HepG2 (cell line): Measurements from ENCODE around the gene IKZF3. TPM values are rescaled to one million over a fixed set of nuclear protein-coding genes. Genes with fewer than 3 reads are reported as not detected.

Experiments used
- HOXD1 ChIP-seq: sonication (generic); formaldehyde crosslinking; IDR thresholded peaks from 2 replicates; pipeline ENCODE4 v1.5.0; 2020; ENCODE audit warnings: missing genetic modification reagents
- KDM5A ChIP-seq: fragments of 200-600 bp; sonication (generic); IDR thresholded peaks from 2 replicates; pipeline ENCODE4 v1.7.0; 2018; ENCODE audit warnings: antibody characterized with exemption, mild to moderate bottlenecking, low read length, borderline replicate concordance
- KLF13 ChIP-seq: sonication (generic); formaldehyde crosslinking; IDR thresholded peaks from 2 replicates; pipeline ENCODE4 v1.4.0; 2020; ENCODE audit warnings: mild to moderate bottlenecking, missing genetic modification reagents
- NKX3-1 ChIP-seq: sonication (generic); formaldehyde crosslinking; IDR thresholded peaks from 2 replicates; pipeline ENCODE4 v1.5.0; 2020; ENCODE audit warnings: missing genetic modification reagents
- PAX8 ChIP-seq: sonication (generic); formaldehyde crosslinking; IDR thresholded peaks from 2 replicates; pipeline ENCODE4 v1.8.0; 2022; ENCODE audit warnings: mild to moderate bottlenecking, missing genetic modification reagents, borderline replicate concordance
- PCBP2 ChIP-seq: fragments of 200-400 bp; formaldehyde crosslinking; optimal IDR thresholded peaks from 2 replicates; pipeline ENCODE3; 2018; ENCODE audit warnings: low read length, low read depth; ENCODE audit not compliant: poor library complexity, severe bottlenecking
- SOX6 ChIP-seq, 2 experiments: fragments of 450-650 bp in 1 of 2; sonication (generic) in 1 of 2; formaldehyde crosslinking in 1 of 2; IDR thresholded peaks; 2 replicates each; pipeline versions ENCODE4 v1.4.0 to v1.6.1; 2017 to 2020; ENCODE audit warnings: antibody characterized with exemption in 1 of 2, mild to moderate bottlenecking in 1 of 2, missing genetic modification reagents in 1 of 2
- YEATS2 ChIP-seq: sonication (generic); formaldehyde crosslinking; IDR thresholded peaks from 2 replicates; pipeline ENCODE4 v1.4.0; 2020; ENCODE audit warnings: missing genetic modification reagents, borderline replicate concordance
- ZBTB7B ChIP-seq: sonication (generic); formaldehyde crosslinking; IDR thresholded peaks from 2 replicates; pipeline ENCODE4 v1.4.0; 2020; ENCODE audit warnings: missing genetic modification reagents
- ZKSCAN5 ChIP-seq: sonication (generic); formaldehyde crosslinking; IDR thresholded peaks from 2 replicates; pipeline ENCODE4 v1.5.1; 2020; ENCODE audit warnings: mild to moderate bottlenecking, missing genetic modification reagents
- ZNF124 ChIP-seq: sonication (generic); formaldehyde crosslinking; IDR thresholded peaks from 2 replicates; pipeline ENCODE4 v1.4.0; 2020; ENCODE audit warnings: missing genetic modification reagents
- ZNF331 ChIP-seq: sonication (generic); formaldehyde crosslinking; IDR thresholded peaks from 2 replicates; pipeline ENCODE4 v1.4.0; 2020; ENCODE audit warnings: missing genetic modification reagents
- ZSCAN21 ChIP-seq: sonication (generic); formaldehyde crosslinking; IDR thresholded peaks from 2 replicates; pipeline ENCODE4 v1.8.0; 2022; ENCODE audit warnings: mild to moderate bottlenecking, missing genetic modification reagents, moderate library complexity, borderline replicate concordance
- polyA plus RNA-seq, 8 experiments: library from polyadenylated mRNA; depleted of rRNA in 3 of 8; stranded (reverse) in 7 of 8; unstranded in 1 of 8; fragments of >200 nt; fragmentation: Illumina TruSeq in 4 of 8; extraction: Trizol in 4 of 8; gene quantifications; 2 replicates each; pipeline versions ENCODE4 v1.2.1 to v1.2.3, GENCODE V29; 2011 to 2016; ENCODE audit warnings: low read depth in 4 of 8, missing spikeins in 1 of 8, mixed read lengths in 1 of 8; ENCODE audit not compliant: insufficient read depth in 1 of 8
- total RNA-seq, 5 experiments: library from RNA; depleted of rRNA; stranded (reverse); fragments of >200 nt; fragmentation: Illumina TruSeq; extraction: Trizol; gene quantifications; 2 replicates each; pipeline ENCODE4 v1.2.3, GENCODE V29; 2016; ENCODE audit warnings: low read depth in 1 of 5
- TF ChIP-seq, protein P1 (sequence below): IDR thresholded peaks from 2 replicates; pipeline ENCODE4 v1.6.1; 2012; ENCODE audit warnings: low read length, improper control_type of control experiment
- TF ChIP-seq, protein P2 (sequence below): sonication (generic); formaldehyde crosslinking; IDR thresholded peaks from 2 replicates; pipeline ENCODE4 v1.4.0; 2020; ENCODE audit warnings: missing genetic modification reagents
- TF ChIP-seq, protein P3 (sequence below): sonication (generic); formaldehyde crosslinking; IDR thresholded peaks from 2 replicates; pipeline ENCODE4 v1.8.0; 2022; ENCODE audit warnings: missing genetic modification reagents, mild to moderate bottlenecking, borderline replicate concordance
- TF ChIP-seq, protein P4 (sequence below): sonication (generic); formaldehyde crosslinking; IDR thresholded peaks from 2 replicates; pipeline ENCODE4 v1.8.0; 2023; ENCODE audit warnings: mild to moderate bottlenecking, missing genetic modification reagents
- TF ChIP-seq, protein P5 (sequence below): sonication (generic); formaldehyde crosslinking; IDR thresholded peaks from 2 replicates; pipeline ENCODE4 v1.8.0; 2022; ENCODE audit warnings: mild to moderate bottlenecking, missing genetic modification reagents, moderate library complexity
- TF ChIP-seq, protein P6 (sequence below): sonication (generic); formaldehyde crosslinking; IDR thresholded peaks from 2 replicates; pipeline ENCODE4 v1.5.0; 2020; ENCODE audit warnings: missing genetic modification reagents, mild to moderate bottlenecking, borderline replicate concordance

The IKZF3 gene
- total and polyA plus RNA-seq, 2 of the 13 experiments (the other 11 are each of a cell fraction or from before 2014, with no cell fraction given), result not detected

DNA sequence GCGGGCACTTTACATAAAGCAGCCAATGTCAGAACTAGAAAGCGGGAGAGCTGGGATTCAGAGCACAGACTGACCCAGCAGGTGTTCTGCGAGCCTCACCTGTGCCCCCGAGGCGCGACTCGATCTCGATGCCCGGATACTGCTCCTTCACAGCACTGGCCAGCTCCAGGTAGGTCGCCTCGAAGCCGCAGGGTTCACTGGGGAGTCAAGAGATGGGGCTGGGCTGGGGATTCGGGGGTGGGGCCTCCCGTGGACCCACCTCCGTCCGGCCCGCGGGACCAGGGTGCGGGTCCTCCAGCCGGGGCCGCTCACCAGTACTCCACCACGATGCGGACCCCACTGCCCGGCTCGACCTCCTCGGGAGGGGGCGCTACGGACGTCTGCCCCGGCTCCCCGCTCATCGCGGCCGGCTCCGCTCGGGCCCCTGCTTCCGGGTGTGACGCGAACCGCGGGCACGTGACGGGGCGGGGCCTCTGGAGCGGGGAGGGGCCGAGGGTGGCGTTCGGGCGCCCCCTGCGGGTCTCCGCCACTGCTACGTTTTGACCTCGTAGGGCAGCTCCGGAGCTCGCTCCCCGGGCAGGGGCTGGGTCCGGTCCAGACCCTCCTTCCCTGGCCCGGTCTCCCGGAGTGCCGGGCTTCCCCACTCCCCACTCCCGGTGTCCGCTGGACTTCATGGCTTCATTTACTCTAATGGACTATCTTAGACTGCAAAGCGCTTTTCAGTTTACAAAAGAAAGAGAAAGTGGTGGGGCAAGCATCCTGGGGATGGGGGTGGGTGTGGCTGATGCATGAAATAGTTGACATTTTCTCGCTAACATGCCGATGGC, 133.8 kb downstream of the IKZF3 start, which contains the start of gene MIEN1 (continued):
- TF ChIP-seq ZNF124 (CRISPR knock-in tag), result peak; percentile 53; the same call in 1 of the 2 replicates
- TF ChIP-seq ZNF331 (CRISPR knock-in tag), result peak; percentile 76
- 0 out of 2 replicates have a peak, but pooled peaks have one; percentile 37 for TF ChIP-seq PAX8 (CRISPR knock-in tag)
- TF ChIP-seq HOXD1 (CRISPR knock-in tag), result peak; percentile 73
- TF ChIP-seq, protein P1, sequence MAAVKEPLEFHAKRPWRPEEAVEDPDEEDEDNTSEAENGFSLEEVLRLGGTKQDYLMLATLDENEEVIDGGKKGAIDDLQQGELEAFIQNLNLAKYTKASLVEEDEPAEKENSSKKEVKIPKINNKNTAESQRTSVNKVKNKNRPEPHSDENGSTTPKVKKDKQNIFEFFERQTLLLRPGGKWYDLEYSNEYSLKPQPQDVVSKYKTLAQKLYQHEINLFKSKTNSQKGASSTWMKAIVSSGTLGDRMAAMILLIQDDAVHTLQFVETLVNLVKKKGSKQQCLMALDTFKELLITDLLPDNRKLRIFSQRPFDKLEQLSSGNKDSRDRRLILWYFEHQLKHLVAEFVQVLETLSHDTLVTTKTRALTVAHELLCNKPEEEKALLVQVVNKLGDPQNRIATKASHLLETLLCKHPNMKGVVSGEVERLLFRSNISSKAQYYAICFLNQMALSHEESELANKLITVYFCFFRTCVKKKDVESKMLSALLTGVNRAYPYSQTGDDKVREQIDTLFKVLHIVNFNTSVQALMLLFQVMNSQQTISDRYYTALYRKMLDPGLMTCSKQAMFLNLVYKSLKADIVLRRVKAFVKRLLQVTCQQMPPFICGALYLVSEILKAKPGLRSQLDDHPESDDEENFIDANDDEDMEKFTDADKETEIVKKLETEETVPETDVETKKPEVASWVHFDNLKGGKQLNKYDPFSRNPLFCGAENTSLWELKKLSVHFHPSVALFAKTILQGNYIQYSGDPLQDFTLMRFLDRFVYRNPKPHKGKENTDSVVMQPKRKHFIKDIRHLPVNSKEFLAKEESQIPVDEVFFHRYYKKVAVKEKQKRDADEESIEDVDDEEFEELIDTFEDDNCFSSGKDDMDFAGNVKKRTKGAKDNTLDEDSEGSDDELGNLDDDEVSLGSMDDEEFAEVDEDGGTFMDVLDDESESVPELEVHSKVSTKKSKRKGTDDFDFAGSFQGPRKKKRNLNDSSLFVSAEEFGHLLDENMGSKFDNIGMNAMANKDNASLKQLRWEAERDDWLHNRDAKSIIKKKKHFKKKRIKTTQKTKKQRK, result no peak
- TF ChIP-seq KDM5A, result peak; percentile 66; the same call in 1 of the 2 replicates
- TF ChIP-seq, protein P2, sequence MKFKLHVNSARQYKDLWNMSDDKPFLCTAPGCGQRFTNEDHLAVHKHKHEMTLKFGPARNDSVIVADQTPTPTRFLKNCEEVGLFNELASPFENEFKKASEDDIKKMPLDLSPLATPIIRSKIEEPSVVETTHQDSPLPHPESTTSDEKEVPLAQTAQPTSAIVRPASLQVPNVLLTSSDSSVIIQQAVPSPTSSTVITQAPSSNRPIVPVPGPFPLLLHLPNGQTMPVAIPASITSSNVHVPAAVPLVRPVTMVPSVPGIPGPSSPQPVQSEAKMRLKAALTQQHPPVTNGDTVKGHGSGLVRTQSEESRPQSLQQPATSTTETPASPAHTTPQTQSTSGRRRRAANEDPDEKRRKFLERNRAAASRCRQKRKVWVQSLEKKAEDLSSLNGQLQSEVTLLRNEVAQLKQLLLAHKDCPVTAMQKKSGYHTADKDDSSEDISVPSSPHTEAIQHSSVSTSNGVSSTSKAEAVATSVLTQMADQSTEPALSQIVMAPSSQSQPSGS, result peak; percentile 80; the same call in 1 of the 2 replicates
- no peak for TF ChIP-seq SOX6 (IDR thresholded peaks at IDR 0.05)
- TF ChIP-seq SOX6 (CRISPR knock-in tag; IDR thresholded peaks at IDR 0.05), result peak; percentile 82
- TF ChIP-seq ZBTB7B (CRISPR knock-in tag), result peak; percentile 82; the same call in 1 of the 2 replicates
- TF ChIP-seq, protein P3, sequence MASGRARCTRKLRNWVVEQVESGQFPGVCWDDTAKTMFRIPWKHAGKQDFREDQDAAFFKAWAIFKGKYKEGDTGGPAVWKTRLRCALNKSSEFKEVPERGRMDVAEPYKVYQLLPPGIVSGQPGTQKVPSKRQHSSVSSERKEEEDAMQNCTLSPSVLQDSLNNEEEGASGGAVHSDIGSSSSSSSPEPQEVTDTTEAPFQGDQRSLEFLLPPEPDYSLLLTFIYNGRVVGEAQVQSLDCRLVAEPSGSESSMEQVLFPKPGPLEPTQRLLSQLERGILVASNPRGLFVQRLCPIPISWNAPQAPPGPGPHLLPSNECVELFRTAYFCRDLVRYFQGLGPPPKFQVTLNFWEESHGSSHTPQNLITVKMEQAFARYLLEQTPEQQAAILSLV (CRISPR knock-in tag), result peak; percentile 80; the same call in 1 of the 2 replicates
- no peak for TF ChIP-seq ZKSCAN5 (CRISPR knock-in tag)
- TF ChIP-seq PCBP2, result no peak
- TF ChIP-seq, protein P4, sequence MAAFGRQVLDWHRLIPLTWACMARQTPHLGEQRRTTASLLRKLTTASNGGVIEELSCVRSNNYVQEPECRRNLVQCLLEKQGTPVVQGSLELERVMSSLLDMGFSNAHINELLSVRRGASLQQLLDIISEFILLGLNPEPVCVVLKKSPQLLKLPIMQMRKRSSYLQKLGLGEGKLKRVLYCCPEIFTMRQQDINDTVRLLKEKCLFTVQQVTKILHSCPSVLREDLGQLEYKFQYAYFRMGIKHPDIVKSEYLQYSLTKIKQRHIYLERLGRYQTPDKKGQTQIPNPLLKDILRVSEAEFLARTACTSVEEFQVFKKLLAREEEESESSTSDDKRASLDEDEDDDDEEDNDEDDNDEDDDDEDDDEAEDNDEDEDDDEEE (CRISPR knock-in tag), result no peak; the same call in 1 of the 2 replicates
- TF ChIP-seq, protein P5, sequence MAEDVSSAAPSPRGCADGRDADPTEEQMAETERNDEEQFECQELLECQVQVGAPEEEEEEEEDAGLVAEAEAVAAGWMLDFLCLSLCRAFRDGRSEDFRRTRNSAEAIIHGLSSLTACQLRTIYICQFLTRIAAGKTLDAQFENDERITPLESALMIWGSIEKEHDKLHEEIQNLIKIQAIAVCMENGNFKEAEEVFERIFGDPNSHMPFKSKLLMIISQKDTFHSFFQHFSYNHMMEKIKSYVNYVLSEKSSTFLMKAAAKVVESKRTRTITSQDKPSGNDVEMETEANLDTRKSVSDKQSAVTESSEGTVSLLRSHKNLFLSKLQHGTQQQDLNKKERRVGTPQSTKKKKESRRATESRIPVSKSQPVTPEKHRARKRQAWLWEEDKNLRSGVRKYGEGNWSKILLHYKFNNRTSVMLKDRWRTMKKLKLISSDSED (CRISPR knock-in tag), result no peak
- peak; percentile 66; the same call in 1 of the 2 replicates for TF ChIP-seq ZSCAN21 (CRISPR knock-in tag)
- TF ChIP-seq KLF13 (CRISPR knock-in tag), result 0 out of 2 replicates have a peak, but pooled peaks have one; percentile 47
- no peak; the same call in 1 of the 2 replicates for TF ChIP-seq NKX3-1 (CRISPR knock-in tag)
- TF ChIP-seq YEATS2 (CRISPR knock-in tag), result peak; percentile 86; the same call in 1 of the 2 replicates
- TF ChIP-seq, protein P6, sequence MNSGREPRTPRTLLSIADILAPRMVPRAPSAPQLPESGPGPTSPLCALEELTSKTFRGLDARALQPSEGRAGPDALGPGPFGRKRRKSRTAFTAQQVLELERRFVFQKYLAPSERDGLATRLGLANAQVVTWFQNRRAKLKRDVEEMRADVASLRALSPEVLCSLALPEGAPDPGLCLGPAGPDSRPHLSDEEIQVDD (CRISPR knock-in tag), result no peak
